Measurements from ENCODE around the gene FOXO3. TPM values are rescaled to one million over a fixed set of nuclear protein-coding genes. Genes with fewer than 3 reads are reported as not detected.

Gene FOXO3
- polyA plus RNA-seq, 1 of the 3 experiments (the other 2 are of a cell fraction): 8.1 TPM

GRCh38 chr6:108575905-108576494 lies 15.3 kb downstream of the FOXO3 start:
- WGBS (ENCODE audit: low lambda C conversion rate): 96% methylated on average over 2 of the region's 2 CpGs
- Histone ChIP-seq H3K27me3 (ENCODE audit: insufficient read depth) (no peaks in the 10 kb centered on the region), H3F3A (replicated peaks; ENCODE audit: insufficient read depth) (peaks cover 16% of the 10 kb centered on the region), H3K4me1 (ENCODE audit: control insufficient read depth in 1 of 2, insufficient read depth in 2 of 2, low read depth in 1 of 2, low read length in 1 of 2) (peaks cover 26 to 30% of the 10 kb centered on the region in 2 experiments), H3K27ac (ENCODE audit: low read depth in 2 of 2, low read length in 1 of 2) (peak overlapping the region; percentile 9 to 11; a peak in 2 of 4 replicates), H3K4me3 (ENCODE audit: low read depth in 2 of 2, low read length in 1 of 2) (no peak overlapping the region), H3K36me3 (replicated peaks in 1 of 2; ENCODE audit: control insufficient read depth in 1 of 2, insufficient read depth in 2 of 2, low read length in 1 of 2) (peaks cover 20 to 23% of the 10 kb centered on the region in 2 experiments), H3K9me2 (no peaks in the 10 kb centered on the region), H3K9ac (no peak overlapping the region), H3K9me3 (no peaks in the 10 kb centered on the region), H3K79me2 (ENCODE audit: insufficient read depth) (peaks cover 90% of the 10 kb centered on the region), H2AFZ (ENCODE audit: low read depth) (no peak overlapping the region), H4K20me1 (ENCODE audit: insufficient read depth) (peaks cover 8% of the 10 kb centered on the region; the same call in 1 of the 2 replicates), H3K4me2 (no peak overlapping the region)
- ChIA-PET POLR2A (interaction anchor here (0.6 kb wide), 2 partner anchors 58 to 221 kb away, joined by 3 to 4 read pairs; no protein-coding TSS in a partner anchor), CTCF (interaction anchor here (0.7 to 1.8 kb wide), 4 partner anchors 8 to 317 kb away, joined by 3 to 5 read pairs (median 4); no protein-coding TSS in a partner anchor)
- TF ChIP-seq, protein P1, sequence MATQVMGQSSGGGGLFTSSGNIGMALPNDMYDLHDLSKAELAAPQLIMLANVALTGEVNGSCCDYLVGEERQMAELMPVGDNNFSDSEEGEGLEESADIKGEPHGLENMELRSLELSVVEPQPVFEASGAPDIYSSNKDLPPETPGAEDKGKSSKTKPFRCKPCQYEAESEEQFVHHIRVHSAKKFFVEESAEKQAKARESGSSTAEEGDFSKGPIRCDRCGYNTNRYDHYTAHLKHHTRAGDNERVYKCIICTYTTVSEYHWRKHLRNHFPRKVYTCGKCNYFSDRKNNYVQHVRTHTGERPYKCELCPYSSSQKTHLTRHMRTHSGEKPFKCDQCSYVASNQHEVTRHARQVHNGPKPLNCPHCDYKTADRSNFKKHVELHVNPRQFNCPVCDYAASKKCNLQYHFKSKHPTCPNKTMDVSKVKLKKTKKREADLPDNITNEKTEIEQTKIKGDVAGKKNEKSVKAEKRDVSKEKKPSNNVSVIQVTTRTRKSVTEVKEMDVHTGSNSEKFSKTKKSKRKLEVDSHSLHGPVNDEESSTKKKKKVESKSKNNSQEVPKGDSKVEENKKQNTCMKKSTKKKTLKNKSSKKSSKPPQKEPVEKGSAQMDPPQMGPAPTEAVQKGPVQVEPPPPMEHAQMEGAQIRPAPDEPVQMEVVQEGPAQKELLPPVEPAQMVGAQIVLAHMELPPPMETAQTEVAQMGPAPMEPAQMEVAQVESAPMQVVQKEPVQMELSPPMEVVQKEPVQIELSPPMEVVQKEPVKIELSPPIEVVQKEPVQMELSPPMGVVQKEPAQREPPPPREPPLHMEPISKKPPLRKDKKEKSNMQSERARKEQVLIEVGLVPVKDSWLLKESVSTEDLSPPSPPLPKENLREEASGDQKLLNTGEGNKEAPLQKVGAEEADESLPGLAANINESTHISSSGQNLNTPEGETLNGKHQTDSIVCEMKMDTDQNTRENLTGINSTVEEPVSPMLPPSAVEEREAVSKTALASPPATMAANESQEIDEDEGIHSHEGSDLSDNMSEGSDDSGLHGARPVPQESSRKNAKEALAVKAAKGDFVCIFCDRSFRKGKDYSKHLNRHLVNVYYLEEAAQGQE (IDR thresholded peaks at IDR 0.05; ENCODE audit: low read depth, low read length): no peak
- TF ChIP-seq ELF1 (IDR thresholded peaks at IDR 0.05) (no peak), GABPA (IDR thresholded peaks at IDR 0.05; ENCODE audit: low read depth) (no peak), ZBTB33 (IDR thresholded peaks at IDR 0.05; ENCODE audit: borderline replicate concordance, low read depth) (no peak), IRF3 (IDR thresholded peaks at IDR 0.05; ENCODE audit: low read depth, low read length) (no peak), USF2 (IDR thresholded peaks at IDR 0.05; ENCODE audit: borderline replicate concordance, low read depth, low read length) (no peak), TAF1 (IDR thresholded peaks at IDR 0.05; ENCODE audit: borderline replicate concordance, low read depth, low read length) (no peak), CHD2 (IDR thresholded peaks at IDR 0.05; ENCODE audit: low read length, partially characterized antibody) (no peak), NRF1 (IDR thresholded peaks at IDR 0.05; ENCODE audit: low read depth, low read length) (no peak), RAD21 (IDR thresholded peaks at IDR 0.05; ENCODE audit: low read length) (no peak), FOSL2 (IDR thresholded peaks at IDR 0.05; ENCODE audit: borderline replicate concordance, low read depth) (no peak), TCF12 (IDR thresholded peaks at IDR 0.05) (no peak), PBX3 (IDR thresholded peaks at IDR 0.05) (no peak)
- TF ChIP-seq, protein P2, sequence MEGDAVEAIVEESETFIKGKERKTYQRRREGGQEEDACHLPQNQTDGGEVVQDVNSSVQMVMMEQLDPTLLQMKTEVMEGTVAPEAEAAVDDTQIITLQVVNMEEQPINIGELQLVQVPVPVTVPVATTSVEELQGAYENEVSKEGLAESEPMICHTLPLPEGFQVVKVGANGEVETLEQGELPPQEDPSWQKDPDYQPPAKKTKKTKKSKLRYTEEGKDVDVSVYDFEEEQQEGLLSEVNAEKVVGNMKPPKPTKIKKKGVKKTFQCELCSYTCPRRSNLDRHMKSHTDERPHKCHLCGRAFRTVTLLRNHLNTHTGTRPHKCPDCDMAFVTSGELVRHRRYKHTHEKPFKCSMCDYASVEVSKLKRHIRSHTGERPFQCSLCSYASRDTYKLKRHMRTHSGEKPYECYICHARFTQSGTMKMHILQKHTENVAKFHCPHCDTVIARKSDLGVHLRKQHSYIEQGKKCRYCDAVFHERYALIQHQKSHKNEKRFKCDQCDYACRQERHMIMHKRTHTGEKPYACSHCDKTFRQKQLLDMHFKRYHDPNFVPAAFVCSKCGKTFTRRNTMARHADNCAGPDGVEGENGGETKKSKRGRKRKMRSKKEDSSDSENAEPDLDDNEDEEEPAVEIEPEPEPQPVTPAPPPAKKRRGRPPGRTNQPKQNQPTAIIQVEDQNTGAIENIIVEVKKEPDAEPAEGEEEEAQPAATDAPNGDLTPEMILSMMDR (IDR thresholded peaks at IDR 0.05): no peak
- no peak for DNase-seq

All from SK-N-SH (cell line).